HepG2 (cell line): ENCODE measurements around the gene UROS.

ENCODE experiments used
- AGO2 ChIP-seq: fragments of 200-400 bp; formaldehyde crosslinking; optimal IDR thresholded peaks from 2 replicates; pipeline ENCODE3; 2017; ENCODE audit warnings: mild to moderate bottlenecking, low read depth, low read length, moderate library complexity
- CTCF ChIP-seq: sonication (generic); formaldehyde crosslinking; IDR thresholded peaks from 2 replicates; pipeline ENCODE4 v1.5.0; 2020; ENCODE audit warnings: mild to moderate bottlenecking, missing genetic modification reagents, moderate library complexity
- ELK4 ChIP-seq: sonication (generic); formaldehyde crosslinking; IDR thresholded peaks from 2 replicates; pipeline ENCODE4 v1.9.0; 2021; ENCODE audit warnings: missing genetic modification reagents, borderline replicate concordance
- ESRRA ChIP-seq: sonication (generic); formaldehyde crosslinking; IDR thresholded peaks from 2 replicates; pipeline ENCODE4 v1.5.1; 2020; ENCODE audit warnings: mild to moderate bottlenecking, low read depth, missing genetic modification reagents
- HDAC2 ChIP-seq: sonication (generic); formaldehyde crosslinking; IDR thresholded peaks from 2 replicates; pipeline ENCODE4 v1.4.0; 2020; ENCODE audit warnings: missing genetic modification reagents
- HNF4G ChIP-seq, 2 experiments: sonication (generic) in 1 of 2; formaldehyde crosslinking in 1 of 2; IDR thresholded peaks; 2 replicates each; pipeline versions ENCODE4 v1.4.0 to v1.6.1; 2011 to 2020; ENCODE audit warnings: borderline replicate concordance in 2 of 2, low read depth in 2 of 2, mild to moderate bottlenecking in 2 of 2, low read length in 1 of 2, missing genetic modification reagents in 1 of 2, moderate library complexity in 1 of 2
- MAFK ChIP-seq, 2 experiments: IDR thresholded peaks in 1 of 2; conservative IDR thresholded peaks in 1 of 2; 2 replicates each; pipeline ENCODE4 v1.6.1; 2011; ENCODE audit warnings: improper control_type of control experiment in 2 of 2, low read length in 2 of 2
- MLLT10 ChIP-seq: sonication (generic); formaldehyde crosslinking; IDR thresholded peaks from 2 replicates; pipeline ENCODE4 v1.4.0; 2020; ENCODE audit warnings: missing genetic modification reagents
- POLR2AphosphoS5 ChIP-seq: IDR thresholded peaks from 2 replicates; pipeline ENCODE4 v1.6.1; 2012; ENCODE audit warnings: low read depth, low read length
- TRIM22 ChIP-seq: fragments of 450-650 bp; IDR thresholded peaks from 2 replicates; pipeline ENCODE4 v1.6.1; 2017
- ZKSCAN1 ChIP-seq: fragments of 150-350 bp; IDR thresholded peaks from 2 replicates; pipeline ENCODE4 v1.6.1; 2014; ENCODE audit warnings: low read length
- ZNF749 ChIP-seq: sonication (generic); formaldehyde crosslinking; IDR thresholded peaks from 2 replicates; pipeline ENCODE4 v1.8.0; 2022; ENCODE audit warnings: mild to moderate bottlenecking, missing genetic modification reagents, moderate library complexity, borderline replicate concordance

- TF ChIP-seq MAFK (conservative IDR thresholded peaks at IDR 0.05 in 1 of 2, IDR thresholded peaks at IDR 0.05 in 1 of 2; ENCODE audit: low read length in 2 of 2) = no peak
- TF ChIP-seq POLR2AphosphoS5 = no peak
- no peak for TF ChIP-seq ELK4 (CRISPR knock-in tag)
- no peak for TF ChIP-seq CTCF (CRISPR knock-in tag)
- TF ChIP-seq TRIM22 = no peak
- no peak for TF ChIP-seq ESRRA (CRISPR knock-in tag)
- no peak for TF ChIP-seq HDAC2 (CRISPR knock-in tag)
- TF ChIP-seq ZNF749 (CRISPR knock-in tag) = no peak
- no peak for TF ChIP-seq ZKSCAN1
- no peak for TF ChIP-seq AGO2
- TF ChIP-seq MLLT10 (CRISPR knock-in tag) = no peak
- no peak for TF ChIP-seq HNF4G (IDR thresholded peaks at IDR 0.05; ENCODE audit: borderline replicate concordance, low read depth, low read length)
- no peak for TF ChIP-seq HNF4G (CRISPR knock-in tag; IDR thresholded peaks at IDR 0.05; ENCODE audit: borderline replicate concordance, low read depth)
Measured at GRCh38 chr10:125824736-125825135, 1.7 kb upstream of the UROS start.
